GM23338 (cell line): ENCODE data around the gene LMBR1L. TPM values are rescaled to one million over a fixed set of nuclear protein-coding genes. Genes with fewer than 3 reads are reported as not detected.

Experiments
- ATAC-seq: fragments of 200-7000 bp; cut with Tn5 transposase; 3 replicates; pipeline ENCODE4 v1.9.1; 2020
- DNase-seq: peaks from one replicate; pipeline ENCODE4 v3.0.0-alpha.2; 2015; ENCODE audit warnings: low spot score
- H2AFZ ChIP-seq: fragments of 200-600 bp; sonication (generic); 2 replicates; pipeline ENCODE4 v1.8.0; 2016; ENCODE audit warnings: antibody characterized with exemption, mild to moderate bottlenecking, moderate library complexity
- H3F3A ChIP-seq: fragments of 200-600 bp; sonication (generic); replicated peaks from 2 replicates; pipeline ENCODE4 v1.8.0; 2017; ENCODE audit warnings: antibody characterized with exemption, mixed run types, low read depth
- H3K27ac ChIP-seq: fragments of 200-600 bp; sonication (generic); 2 replicates; pipeline ENCODE4 v1.6.1; 2016; ENCODE audit warnings: low read depth
- H3K27me3 ChIP-seq: fragments of 200-600 bp; sonication (generic); 2 replicates; pipeline ENCODE4 v1.8.0; 2016; ENCODE audit warnings: mild to moderate bottlenecking, mixed run types, moderate library complexity; ENCODE audit not compliant: insufficient read depth
- H3K36me3 ChIP-seq: fragments of 200-600 bp; sonication (generic); 2 replicates; pipeline ENCODE4 v1.8.0; 2016; ENCODE audit warnings: mild to moderate bottlenecking; ENCODE audit not compliant: insufficient read depth
- H3K4me1 ChIP-seq: fragments of 200-600 bp; sonication (generic); 2 replicates; pipeline ENCODE4 v1.8.0; 2016; ENCODE audit warnings: mild to moderate bottlenecking, moderate library complexity; ENCODE audit not compliant: insufficient read depth
- H3K4me2 ChIP-seq: fragments of 200-600 bp; sonication (generic); 2 replicates; pipeline ENCODE4 v1.7.1; 2017; ENCODE audit warnings: mixed run types
- H3K4me3 ChIP-seq: fragments of 200-600 bp; sonication (generic); 2 replicates; pipeline ENCODE4 v1.6.1; 2016; ENCODE audit warnings: mixed run types
- H3K79me2 ChIP-seq: fragments of 200-600 bp; sonication (generic); replicated peaks from 2 replicates; pipeline ENCODE4 v1.8.0; 2017; ENCODE audit warnings: mild to moderate bottlenecking; ENCODE audit not compliant: insufficient read depth
- H3K9me2 ChIP-seq: fragments of 200-600 bp; sonication (generic); 2 replicates; pipeline ENCODE4 v1.8.0; 2017; ENCODE audit not compliant: insufficient read depth
- H4K20me1 ChIP-seq: fragments of 200-600 bp; sonication (generic); replicated peaks from 2 replicates; pipeline ENCODE4 v1.8.0; 2017; ENCODE audit warnings: mild to moderate bottlenecking; ENCODE audit not compliant: insufficient read depth
- H3K27ac Mint-ChIP-seq: 2 replicates; pipeline ENCODE4 v1.8.0; 2020; ENCODE audit warnings: inconsistent platforms, mild to moderate bottlenecking, moderate library complexity, mixed read lengths
- H3K27me3 Mint-ChIP-seq: 3 replicates; pipeline ENCODE4 v1.8.0; 2022; ENCODE audit warnings: low read depth, mild to moderate bottlenecking, moderate library complexity, mixed read lengths, inconsistent platforms; ENCODE audit not compliant: insufficient read depth, poor library complexity
- H3K36me3 Mint-ChIP-seq: 3 replicates; pipeline ENCODE4 v1.8.0; 2021; ENCODE audit warnings: low read depth, mild to moderate bottlenecking, inconsistent platforms, moderate library complexity, mixed read lengths
- H3K4me1 Mint-ChIP-seq: 3 replicates; pipeline ENCODE4 v1.8.0; 2020; ENCODE audit warnings: mild to moderate bottlenecking, inconsistent platforms, mixed read lengths
- H3K4me3 Mint-ChIP-seq: 3 replicates; pipeline ENCODE4 v1.8.0; 2021; ENCODE audit warnings: moderate library complexity, mild to moderate bottlenecking, inconsistent platforms, mixed read lengths
- H3K9me3 Mint-ChIP-seq: 3 replicates; pipeline ENCODE4 v1.8.0; 2020; ENCODE audit warnings: moderate library complexity, mild to moderate bottlenecking, inconsistent platforms, mixed read lengths
- CREB1 ChIP-seq: fragments of 250-450 bp; sonication (Bioruptor Pico); IDR thresholded peaks from 2 replicates; pipeline ENCODE4 v1.5.0; 2020; ENCODE audit warnings: low read depth, mild to moderate bottlenecking, moderate library complexity
- CTCF ChIP-seq, 2 experiments: fragments of 200-600 bp in 1 of 2; sonication (generic) in 1 of 2; conservative IDR thresholded peaks; 2 replicates each; pipeline versions ENCODE4 v1.5.1 to v1.6.1; 2016 to 2017; ENCODE audit warnings: antibody characterized with exemption in 2 of 2, low read depth in 2 of 2, mild to moderate bottlenecking in 2 of 2, moderate library complexity in 1 of 2
- POLR2AphosphoS5 ChIP-seq: IDR thresholded peaks from 2 replicates; pipeline ENCODE4 v1.6.1; 2016; ENCODE audit warnings: antibody characterized with exemption, low read depth
- long read RNA-seq: library from polyadenylated mRNA; unstranded; transcript quantifications from one replicate; pipeline ENCODE4 v2.0.0, GENCODE V29; 2020; ENCODE audit not compliant: unreplicated experiment
- polyA plus RNA-seq: library from polyadenylated mRNA; unstranded; fragments of >200 nt; fragmentation: Nextera tagmentation; extraction: Ambion mirVana; gene quantifications from 2 replicates; pipeline ENCODE4 v1.2.1, GENCODE V29; 2016
- total RNA-seq: library from RNA; depleted of rRNA; stranded (reverse); fragments of >200 nt; shearing (Covaris generic); gene quantifications from 2 replicates; pipeline ENCODE4 v1.2.3, GENCODE V29; 2014; rRNA removed
- TF ChIP-seq, protein P1 (sequence below): fragments of 250-450 bp; sonication (Bioruptor Pico); IDR thresholded peaks from 2 replicates; pipeline ENCODE4 v1.5.0; 2020; ENCODE audit warnings: mild to moderate bottlenecking, moderate library complexity

LMBR1L gene
- 33.9 and 57.0 TPM in 2 replicates for total RNA-seq
- polyA plus RNA-seq = 19.8 and 24.3 TPM in 2 replicates
- long read RNA-seq, partial matches to known transcripts = 1 of 3 reads
- long read RNA-seq, other reads (novel, unspliced or antisense) = 2 of 3 reads

- H3K4me1 Mint-ChIP-seq = peaks cover 34% of the 10 kb centered on the region
- peaks cover 8% of the 10 kb centered on the region for H4K20me1 ChIP-seq
- peaks cover 6% of the 10 kb centered on the region; the same call in 1 of the 2 replicates for H3F3A ChIP-seq
- DNase-seq (peak; percentile 99), ATAC-seq (peak; percentile 95)
- H3K27ac Mint-ChIP-seq = peak within 1 kb of the TSS; percentile 92
- H2AFZ ChIP-seq = peak within 1 kb of the TSS; percentile 82
- peaks cover 12% of the 10 kb centered on the region for H3K36me3 Mint-ChIP-seq
- peak within 1 kb of the TSS; percentile 96 for H3K4me3 Mint-ChIP-seq
- H3K27ac ChIP-seq = peak within 1 kb of the TSS; percentile 65
- peaks cover 14% of the 10 kb centered on the region; the same call in 1 of the 2 replicates for H3K4me1 ChIP-seq
- peak within 1 kb of the TSS; percentile 87 for H3K4me2 ChIP-seq
- no peaks in the 10 kb centered on the region for H3K27me3 ChIP-seq
- H3K9me3 Mint-ChIP-seq = peaks cover 29% of the 10 kb centered on the region
- H3K9me2 ChIP-seq = no peaks in the 10 kb centered on the region
- TF ChIP-seq CTCF (conservative IDR thresholded peaks at IDR 0.05; ENCODE audit: low read depth in 2 of 2) (peak; percentile 15 to 20; a peak in 2 of 4 replicates), POLR2AphosphoS5 (peak; percentile 84), CREB1 (CRISPR knock-in tag) (peak; percentile 91)
- TF ChIP-seq, protein P1, sequence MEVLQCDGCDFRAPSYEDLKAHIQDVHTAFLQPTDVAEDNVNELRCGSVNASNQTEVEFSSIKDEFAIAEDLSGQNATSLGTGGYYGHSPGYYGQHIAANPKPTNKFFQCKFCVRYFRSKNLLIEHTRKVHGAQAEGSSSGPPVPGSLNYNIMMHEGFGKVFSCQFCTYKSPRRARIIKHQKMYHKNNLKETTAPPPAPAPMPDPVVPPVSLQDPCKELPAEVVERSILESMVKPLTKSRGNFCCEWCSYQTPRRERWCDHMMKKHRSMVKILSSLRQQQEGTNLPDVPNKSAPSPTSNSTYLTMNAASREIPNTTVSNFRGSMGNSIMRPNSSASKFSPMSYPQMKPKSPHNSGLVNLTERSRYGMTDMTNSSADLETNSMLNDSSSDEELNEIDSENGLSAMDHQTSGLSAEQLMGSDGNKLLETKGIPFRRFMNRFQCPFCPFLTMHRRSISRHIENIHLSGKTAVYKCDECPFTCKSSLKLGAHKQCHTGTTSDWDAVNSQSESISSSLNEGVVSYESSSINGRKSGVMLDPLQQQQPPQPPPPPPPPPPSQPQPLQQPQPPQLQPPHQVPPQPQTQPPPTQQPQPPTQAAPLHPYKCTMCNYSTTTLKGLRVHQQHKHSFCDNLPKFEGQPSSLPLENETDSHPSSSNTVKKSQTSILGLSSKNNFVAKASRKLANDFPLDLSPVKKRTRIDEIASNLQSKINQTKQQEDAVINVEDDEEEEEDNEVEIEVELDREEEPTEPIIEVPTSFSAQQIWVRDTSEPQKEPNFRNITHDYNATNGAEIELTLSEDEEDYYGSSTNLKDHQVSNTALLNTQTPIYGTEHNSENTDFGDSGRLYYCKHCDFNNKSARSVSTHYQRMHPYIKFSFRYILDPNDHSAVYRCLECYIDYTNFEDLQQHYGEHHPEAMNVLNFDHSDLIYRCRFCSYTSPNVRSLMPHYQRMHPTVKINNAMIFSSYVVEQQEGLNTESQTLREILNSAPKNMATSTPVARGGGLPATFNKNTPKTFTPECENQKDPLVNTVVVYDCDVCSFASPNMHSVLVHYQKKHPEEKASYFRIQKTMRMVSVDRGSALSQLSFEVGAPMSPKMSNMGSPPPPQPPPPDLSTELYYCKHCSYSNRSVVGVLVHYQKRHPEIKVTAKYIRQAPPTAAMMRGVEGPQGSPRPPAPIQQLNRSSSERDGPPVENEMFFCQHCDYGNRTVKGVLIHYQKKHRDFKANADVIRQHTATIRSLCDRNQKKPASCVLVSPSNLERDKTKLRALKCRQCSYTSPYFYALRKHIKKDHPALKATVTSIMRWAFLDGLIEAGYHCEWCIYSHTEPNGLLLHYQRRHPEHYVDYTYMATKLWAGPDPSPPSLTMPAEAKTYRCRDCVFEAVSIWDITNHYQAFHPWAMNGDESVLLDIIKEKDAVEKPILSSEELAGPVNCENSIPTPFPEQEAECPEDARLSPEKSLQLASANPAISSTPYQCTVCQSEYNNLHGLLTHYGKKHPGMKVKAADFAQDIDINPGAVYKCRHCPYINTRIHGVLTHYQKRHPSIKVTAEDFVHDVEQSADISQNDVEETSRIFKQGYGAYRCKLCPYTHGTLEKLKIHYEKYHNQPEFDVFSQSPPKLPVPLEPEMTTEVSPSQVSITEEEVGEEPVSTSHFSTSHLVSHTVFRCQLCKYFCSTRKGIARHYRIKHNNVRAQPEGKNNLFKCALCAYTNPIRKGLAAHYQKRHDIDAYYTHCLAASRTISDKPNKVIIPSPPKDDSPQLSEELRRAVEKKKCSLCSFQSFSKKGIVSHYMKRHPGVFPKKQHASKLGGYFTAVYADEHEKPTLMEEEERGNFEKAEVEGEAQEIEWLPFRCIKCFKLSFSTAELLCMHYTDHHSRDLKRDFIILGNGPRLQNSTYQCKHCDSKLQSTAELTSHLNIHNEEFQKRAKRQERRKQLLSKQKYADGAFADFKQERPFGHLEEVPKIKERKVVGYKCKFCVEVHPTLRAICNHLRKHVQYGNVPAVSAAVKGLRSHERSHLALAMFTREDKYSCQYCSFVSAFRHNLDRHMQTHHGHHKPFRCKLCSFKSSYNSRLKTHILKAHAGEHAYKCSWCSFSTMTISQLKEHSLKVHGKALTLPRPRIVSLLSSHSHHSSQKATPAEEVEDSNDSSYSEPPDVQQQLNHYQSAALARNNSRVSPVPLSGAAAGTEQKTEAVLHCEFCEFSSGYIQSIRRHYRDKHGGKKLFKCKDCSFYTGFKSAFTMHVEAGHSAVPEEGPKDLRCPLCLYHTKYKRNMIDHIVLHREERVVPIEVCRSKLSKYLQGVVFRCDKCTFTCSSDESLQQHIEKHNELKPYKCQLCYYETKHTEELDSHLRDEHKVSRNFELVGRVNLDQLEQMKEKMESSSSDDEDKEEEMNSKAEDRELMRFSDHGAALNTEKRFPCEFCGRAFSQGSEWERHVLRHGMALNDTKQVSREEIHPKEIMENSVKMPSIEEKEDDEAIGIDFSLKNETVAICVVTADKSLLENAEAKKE = no peak
- H3K79me2 ChIP-seq = peaks cover 29% of the 10 kb centered on the region
- H3K4me3 ChIP-seq = peak within 1 kb of the TSS; percentile 90
- H3K36me3 ChIP-seq = no peaks in the 10 kb centered on the region
- peaks cover 6% of the 10 kb centered on the region for H3K27me3 Mint-ChIP-seq
These were observed at the start of gene LMBR1L for GRCh38 chr12:49110464-49111155. Gene LMBR1L, minus strand, starts transcription at chr12:49110847. Its CDS starts 292 bp downstream, at chr12:49110555.
